ENCODE measurements around the gene ADAMTSL1.

DNA sequence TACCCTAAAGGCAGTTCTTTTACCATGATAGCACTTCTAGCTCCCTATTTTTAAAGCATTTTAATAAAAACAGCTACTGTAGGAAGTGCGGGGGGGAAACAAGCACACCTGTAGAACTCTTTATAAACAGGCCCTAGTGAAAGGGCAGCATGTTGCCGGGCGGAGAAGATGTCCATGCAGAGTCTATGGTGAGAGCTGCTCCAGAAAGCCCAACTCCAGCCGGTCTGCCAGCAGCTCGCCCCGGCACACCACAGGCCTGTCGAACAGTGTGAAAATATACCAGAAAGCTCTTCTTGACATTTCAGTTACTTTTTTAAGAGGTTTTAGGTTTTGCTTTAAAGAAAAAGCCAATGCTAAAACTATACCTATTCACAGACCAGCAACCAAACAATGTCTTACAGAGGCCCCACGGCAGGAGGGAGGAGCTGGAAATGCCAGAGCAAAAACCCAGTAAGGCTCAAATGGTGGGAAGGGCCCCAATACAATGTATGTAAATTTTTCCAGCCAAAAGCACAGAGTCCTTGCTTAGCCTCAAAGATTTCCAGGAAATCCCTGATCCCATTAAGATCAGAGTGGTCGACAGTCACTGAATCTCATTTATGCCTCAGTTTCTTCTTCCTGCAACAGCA, 437.9 kb downstream of the ADAMTSL1 start:
- TF ChIP-seq, protein P1, sequence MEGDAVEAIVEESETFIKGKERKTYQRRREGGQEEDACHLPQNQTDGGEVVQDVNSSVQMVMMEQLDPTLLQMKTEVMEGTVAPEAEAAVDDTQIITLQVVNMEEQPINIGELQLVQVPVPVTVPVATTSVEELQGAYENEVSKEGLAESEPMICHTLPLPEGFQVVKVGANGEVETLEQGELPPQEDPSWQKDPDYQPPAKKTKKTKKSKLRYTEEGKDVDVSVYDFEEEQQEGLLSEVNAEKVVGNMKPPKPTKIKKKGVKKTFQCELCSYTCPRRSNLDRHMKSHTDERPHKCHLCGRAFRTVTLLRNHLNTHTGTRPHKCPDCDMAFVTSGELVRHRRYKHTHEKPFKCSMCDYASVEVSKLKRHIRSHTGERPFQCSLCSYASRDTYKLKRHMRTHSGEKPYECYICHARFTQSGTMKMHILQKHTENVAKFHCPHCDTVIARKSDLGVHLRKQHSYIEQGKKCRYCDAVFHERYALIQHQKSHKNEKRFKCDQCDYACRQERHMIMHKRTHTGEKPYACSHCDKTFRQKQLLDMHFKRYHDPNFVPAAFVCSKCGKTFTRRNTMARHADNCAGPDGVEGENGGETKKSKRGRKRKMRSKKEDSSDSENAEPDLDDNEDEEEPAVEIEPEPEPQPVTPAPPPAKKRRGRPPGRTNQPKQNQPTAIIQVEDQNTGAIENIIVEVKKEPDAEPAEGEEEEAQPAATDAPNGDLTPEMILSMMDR (IDR thresholded peaks at IDR 0.05) = no peak
- no peak for TF ChIP-seq ZNF302 (CRISPR knock-in tag; IDR thresholded peaks at IDR 0.05)
- TF ChIP-seq, protein P2, sequence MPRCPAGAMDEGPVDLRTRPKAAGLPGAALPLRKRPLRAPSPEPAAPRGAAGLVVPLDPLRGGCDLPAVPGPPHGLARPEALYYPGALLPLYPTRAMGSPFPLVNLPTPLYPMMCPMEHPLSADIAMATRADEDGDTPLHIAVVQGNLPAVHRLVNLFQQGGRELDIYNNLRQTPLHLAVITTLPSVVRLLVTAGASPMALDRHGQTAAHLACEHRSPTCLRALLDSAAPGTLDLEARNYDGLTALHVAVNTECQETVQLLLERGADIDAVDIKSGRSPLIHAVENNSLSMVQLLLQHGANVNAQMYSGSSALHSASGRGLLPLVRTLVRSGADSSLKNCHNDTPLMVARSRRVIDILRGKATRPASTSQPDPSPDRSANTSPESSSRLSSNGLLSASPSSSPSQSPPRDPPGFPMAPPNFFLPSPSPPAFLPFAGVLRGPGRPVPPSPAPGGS (IDR thresholded peaks at IDR 0.05) = no peak
- no peak for TF ChIP-seq ZFP36 (IDR thresholded peaks at IDR 0.05; ENCODE audit: borderline replicate concordance, partially characterized antibody)
- TF ChIP-seq HDAC2 (IDR thresholded peaks at IDR 0.05) = no peak
